Tibial nerve (tissue), 4 donors: ENCODE measurements around the gene RNF151.

Experiments
- EP300 ChIP-seq, 2 donors: sonication (generic); formaldehyde crosslinking; IDR thresholded peaks; one replicate each; pipeline ENCODE4 v1.6.1; 2017; ENCODE audit warnings: antibody characterized with exemption in 2 of 2, mild to moderate bottlenecking in 1 of 2
- POLR2A ChIP-seq, 2 donors: fragments of 450-650 bp; IDR thresholded peaks; one replicate each; pipeline ENCODE4 v1.6.1; 2017; ENCODE audit warnings: antibody characterized with exemption in 2 of 2, mild to moderate bottlenecking in 2 of 2, moderate library complexity in 2 of 2
- TF ChIP-seq, protein P1 (sequence below), 5 experiments: fragments of 200-600 bp in 3 of 5; fragments of 450-650 bp in 2 of 5; sonication (generic) in 3 of 5; IDR thresholded peaks; one replicate each; pipeline ENCODE4 v1.5.1; 2016 to 2019; ENCODE audit warnings: antibody characterized with exemption in 5 of 5, mild to moderate bottlenecking in 3 of 5, moderate library complexity in 2 of 5

DNA sequence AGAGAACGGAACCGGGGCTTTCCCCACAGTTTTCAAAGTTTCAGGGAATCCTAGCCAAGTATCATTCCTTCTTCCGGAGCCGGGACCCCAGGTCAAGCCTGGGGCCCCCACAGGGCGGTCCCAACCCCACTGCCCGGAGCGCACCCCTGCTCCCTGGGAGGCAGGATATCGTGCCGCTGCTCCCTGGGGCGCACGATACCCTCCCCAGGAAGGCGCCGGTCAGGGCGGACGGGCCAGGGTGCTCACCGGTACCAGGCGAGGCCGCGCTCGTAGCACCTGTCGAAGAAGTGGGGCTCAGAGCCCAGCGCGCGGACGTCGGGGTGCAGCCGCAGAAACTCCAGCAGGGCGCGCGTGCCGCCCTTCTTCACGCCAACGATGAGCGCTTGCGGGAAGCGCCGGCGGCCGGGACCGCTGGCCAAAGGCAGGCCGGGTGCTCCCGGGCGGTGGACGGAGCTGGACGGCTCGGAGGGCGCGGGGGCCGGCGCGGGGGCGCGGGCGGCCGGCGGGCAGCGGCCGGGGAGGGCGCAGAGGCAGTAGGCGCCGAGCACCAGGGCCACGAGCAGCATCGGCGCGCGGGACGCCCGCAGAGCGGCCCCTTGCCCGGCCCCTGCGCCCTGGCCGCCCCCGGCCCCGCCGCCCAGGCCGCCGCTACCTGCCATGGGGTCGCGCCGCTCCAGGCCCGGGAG, 48.8 kb upstream of the RNF151 start:
- TF ChIP-seq POLR2A (IDR thresholded peaks at IDR 0.05), result no peak
- TF ChIP-seq, protein P1, sequence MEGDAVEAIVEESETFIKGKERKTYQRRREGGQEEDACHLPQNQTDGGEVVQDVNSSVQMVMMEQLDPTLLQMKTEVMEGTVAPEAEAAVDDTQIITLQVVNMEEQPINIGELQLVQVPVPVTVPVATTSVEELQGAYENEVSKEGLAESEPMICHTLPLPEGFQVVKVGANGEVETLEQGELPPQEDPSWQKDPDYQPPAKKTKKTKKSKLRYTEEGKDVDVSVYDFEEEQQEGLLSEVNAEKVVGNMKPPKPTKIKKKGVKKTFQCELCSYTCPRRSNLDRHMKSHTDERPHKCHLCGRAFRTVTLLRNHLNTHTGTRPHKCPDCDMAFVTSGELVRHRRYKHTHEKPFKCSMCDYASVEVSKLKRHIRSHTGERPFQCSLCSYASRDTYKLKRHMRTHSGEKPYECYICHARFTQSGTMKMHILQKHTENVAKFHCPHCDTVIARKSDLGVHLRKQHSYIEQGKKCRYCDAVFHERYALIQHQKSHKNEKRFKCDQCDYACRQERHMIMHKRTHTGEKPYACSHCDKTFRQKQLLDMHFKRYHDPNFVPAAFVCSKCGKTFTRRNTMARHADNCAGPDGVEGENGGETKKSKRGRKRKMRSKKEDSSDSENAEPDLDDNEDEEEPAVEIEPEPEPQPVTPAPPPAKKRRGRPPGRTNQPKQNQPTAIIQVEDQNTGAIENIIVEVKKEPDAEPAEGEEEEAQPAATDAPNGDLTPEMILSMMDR (IDR thresholded peaks at IDR 0.05), result no peak
- no peak for TF ChIP-seq EP300 (IDR thresholded peaks at IDR 0.05)
